ENCODE results near the gene TCIRG1.

The TCIRG1 gene

GRCh38 chr11:68052137-68052873 is 13.5 kb downstream of the TCIRG1 start:
- no peaks in the 10 kb centered on the region; the same call in 1 of the 2 replicates for H3K36me3 ChIP-seq (replicated peaks; ENCODE audit: insufficient read depth, low read length)
- no peak overlapping the region for H3K4me2 ChIP-seq (ENCODE audit: low read depth, low read length)
- H3K4me1 ChIP-seq (ENCODE audit: low read length): no peaks in the 10 kb centered on the region
- H3K79me2 ChIP-seq (ENCODE audit: low read length): no peaks in the 10 kb centered on the region; the same call in 1 of the 2 replicates
- peaks cover 8% of the 10 kb centered on the region; the same call in 1 of the 2 replicates for H3F3A ChIP-seq (ENCODE audit: insufficient read depth, low read length)
- H3K9ac ChIP-seq (ENCODE audit: low read length): no peak overlapping the region
- no peak overlapping the region for H3K27ac ChIP-seq (ENCODE audit: low read length)
- no peaks in the 10 kb centered on the region for H3K9me3 ChIP-seq (replicated peaks; ENCODE audit: insufficient read depth, low read length)
- TF ChIP-seq EZH2 (optimal IDR thresholded peaks at IDR 0.05; ENCODE audit: low read depth, low read length) (no peak), CTCF (IDR thresholded peaks at IDR 0.05; ENCODE audit: low read length) (no peak), EZH2phosphoT487 (IDR thresholded peaks at IDR 0.05; ENCODE audit: low read length) (no peak)
- no peaks in the 10 kb centered on the region for H3K27me3 ChIP-seq (replicated peaks; ENCODE audit: insufficient read depth, low read length)
- H3K4me3 ChIP-seq (ENCODE audit: low read length): no peak overlapping the region
- no peak for DNase-seq
- H3K9me2 ChIP-seq (replicated peaks; ENCODE audit: insufficient read depth, low read length): no peaks in the 10 kb centered on the region
- no peaks in the 10 kb centered on the region for H4K20me1 ChIP-seq (ENCODE audit: insufficient read depth, low read length)
- no peak overlapping the region for H2AFZ ChIP-seq (ENCODE audit: low read length)

- no peak for DNase-seq
- no peaks in the 10 kb centered on the region for H3K27me3 ChIP-seq (replicated peaks; ENCODE audit: insufficient read depth, low read length)
- peaks cover 8% of the 10 kb centered on the region; the same call in 1 of the 2 replicates for H3F3A ChIP-seq (ENCODE audit: insufficient read depth, low read length)
- no peaks in the 10 kb centered on the region; the same call in 1 of the 2 replicates for H3K36me3 ChIP-seq (replicated peaks; ENCODE audit: insufficient read depth, low read length)
- no peak overlapping the region for H3K4me2 ChIP-seq (ENCODE audit: low read depth, low read length)
- no peaks in the 10 kb centered on the region for H3K9me3 ChIP-seq (replicated peaks; ENCODE audit: insufficient read depth, low read length)
- H3K9me2 ChIP-seq (replicated peaks; ENCODE audit: insufficient read depth, low read length): no peaks in the 10 kb centered on the region
- H3K79me2 ChIP-seq (ENCODE audit: low read length): no peaks in the 10 kb centered on the region; the same call in 1 of the 2 replicates
- H4K20me1 ChIP-seq (ENCODE audit: insufficient read depth, low read length): no peaks in the 10 kb centered on the region
- TF ChIP-seq CTCF (IDR thresholded peaks at IDR 0.05; ENCODE audit: low read length) (no peak), EZH2 (optimal IDR thresholded peaks at IDR 0.05; ENCODE audit: low read depth, low read length) (no peak)
- no peak overlapping the region for H2AFZ ChIP-seq (ENCODE audit: low read length)
- H3K4me1 ChIP-seq (ENCODE audit: low read length): no peaks in the 10 kb centered on the region
- no peak overlapping the region for H3K27ac ChIP-seq (ENCODE audit: low read length)
- no peak overlapping the region for H3K4me3 ChIP-seq (ENCODE audit: low read length)
- H3K9ac ChIP-seq (ENCODE audit: low read length): no peak overlapping the region
These were observed 14.3 kb downstream of the TCIRG1 start for GRCh38 chr11:68053117-68053516.

- Histone ChIP-seq H3K9me3 (replicated peaks; ENCODE audit: insufficient read depth, low read length) (no peaks in the 10 kb centered on the region), H3K27ac (ENCODE audit: low read length) (no peak overlapping the region), H3K4me3 (ENCODE audit: low read length) (no peak overlapping the region), H4K20me1 (ENCODE audit: insufficient read depth, low read length) (no peaks in the 10 kb centered on the region), H3K27me3 (replicated peaks; ENCODE audit: insufficient read depth, low read length) (no peaks in the 10 kb centered on the region), H3K4me2 (ENCODE audit: low read depth, low read length) (no peak overlapping the region), H3K9ac (ENCODE audit: low read length) (no peak overlapping the region), H3K79me2 (ENCODE audit: low read length) (no peaks in the 10 kb centered on the region; the same call in 1 of the 2 replicates), H3F3A (ENCODE audit: insufficient read depth, low read length) (peaks cover 8% of the 10 kb centered on the region; the same call in 1 of the 2 replicates), H3K9me2 (replicated peaks; ENCODE audit: insufficient read depth, low read length) (no peaks in the 10 kb centered on the region), H2AFZ (ENCODE audit: low read length) (no peak overlapping the region), H3K4me1 (ENCODE audit: low read length) (no peaks in the 10 kb centered on the region), H3K36me3 (replicated peaks; ENCODE audit: insufficient read depth, low read length) (no peaks in the 10 kb centered on the region; the same call in 1 of the 2 replicates)
- TF ChIP-seq CTCF (IDR thresholded peaks at IDR 0.05; ENCODE audit: low read length): no peak
- TF ChIP-seq EZH2 (optimal IDR thresholded peaks at IDR 0.05; ENCODE audit: low read depth, low read length): no peak
- TF ChIP-seq EZH2phosphoT487 (IDR thresholded peaks at IDR 0.05; ENCODE audit: low read length): no peak
- DNase-seq: no peak
These were observed 15.4 kb downstream of the TCIRG1 start for GRCh38 chr11:68053981-68054812.
